BE2C (cell line): ENCODE results near the gene CCNI.

Experiments used
- DNase-seq: peaks from one replicate; pipeline ENCODE4 v3.0.0-alpha.2; 2020
- H3K27me3 ChIP-seq: fragments of 250-450 bp; sonication (Bioruptor Pico); 2 replicates; pipeline ENCODE4 v1.5.1; 2020; ENCODE audit warnings: mild to moderate bottlenecking
- H3K36me3 ChIP-seq: fragments of 250-450 bp; sonication (Bioruptor Pico); 2 replicates; pipeline ENCODE4 v1.5.1; 2020; ENCODE audit warnings: mild to moderate bottlenecking
- H3K4me1 ChIP-seq: fragments of 250-450 bp; sonication (Bioruptor Pico); 2 replicates; pipeline ENCODE4 v1.5.1; 2020
- H3K4me3 ChIP-seq: 2 replicates; pipeline ENCODE4 v1.5.1; 2011; ENCODE audit warnings: low read depth, low read length
- H3K9me3 ChIP-seq: fragments of 250-450 bp; sonication (Bioruptor Pico); 2 replicates; pipeline ENCODE4 v1.5.1; 2020
- CTCF ChIP-seq: IDR thresholded peaks from 2 replicates; pipeline ENCODE4 v1.5.1; 2012; ENCODE audit warnings: mild to moderate bottlenecking, low read depth, low read length

The CCNI gene

GRCh38 chr4:77120886-77121508 lies 45.2 kb upstream of the CCNI start:
- Histone ChIP-seq H3K4me3 (no peak overlapping the region), H3K9me3 (no peaks in the 10 kb centered on the region), H3K4me1 (no peaks in the 10 kb centered on the region), H3K27me3 (peaks cover 13% of the 10 kb centered on the region; the same call in 1 of the 2 replicates), H3K36me3 (no peaks in the 10 kb centered on the region)
- no peak for DNase-seq
- peak; percentile 16; the same call in 1 of the 2 replicates for TF ChIP-seq CTCF

GRCh38 chr4:77117721-77118120 lies 41.9 kb upstream of the CCNI start:
- no peaks in the 10 kb centered on the region for H3K4me1 ChIP-seq
- no peak for TF ChIP-seq CTCF
- no peak for DNase-seq
- H3K27me3 ChIP-seq, result peaks cover 8% of the 10 kb centered on the region; the same call in 1 of the 2 replicates
- no peaks in the 10 kb centered on the region for H3K36me3 ChIP-seq
- no peak overlapping the region for H3K4me3 ChIP-seq
- H3K9me3 ChIP-seq, result no peaks in the 10 kb centered on the region

- Histone ChIP-seq H3K27me3 (peaks cover 5% of the 10 kb centered on the region; the same call in 1 of the 2 replicates), H3K4me3 (no peak overlapping the region), H3K36me3 (no peaks in the 10 kb centered on the region), H3K4me1 (no peaks in the 10 kb centered on the region), H3K9me3 (no peaks in the 10 kb centered on the region)
- no peak for DNase-seq
- TF ChIP-seq CTCF, result no peak
These were observed 37.3 kb upstream of the CCNI start for GRCh38 chr4:77113069-77113468.

GRCh38 chr4:77110730-77111129 lies 34.9 kb upstream of the CCNI start:
- Histone ChIP-seq H3K4me3 (no peak overlapping the region), H3K36me3 (no peaks in the 10 kb centered on the region), H3K27me3 (peaks cover 6% of the 10 kb centered on the region; the same call in 1 of the 2 replicates), H3K4me1 (no peaks in the 10 kb centered on the region), H3K9me3 (no peaks in the 10 kb centered on the region)
- no peak for DNase-seq
- TF ChIP-seq CTCF, result no peak

GRCh38 chr4:77104791-77105540 lies 29.2 kb upstream of the CCNI start:
- peak; percentile 22 for DNase-seq
- TF ChIP-seq CTCF, result no peak
- peaks cover 8% of the 10 kb centered on the region; the same call in 1 of the 2 replicates for H3K27me3 ChIP-seq
- H3K36me3 ChIP-seq, result no peaks in the 10 kb centered on the region
- no peaks in the 10 kb centered on the region for H3K9me3 ChIP-seq
- H3K4me1 ChIP-seq, result no peaks in the 10 kb centered on the region
- H3K4me3 ChIP-seq, result no peak overlapping the region

- H3K27me3 ChIP-seq, result peaks cover 8% of the 10 kb centered on the region; the same call in 1 of the 2 replicates
- no peak for DNase-seq
- no peaks in the 10 kb centered on the region for H3K4me1 ChIP-seq
- no peaks in the 10 kb centered on the region for H3K36me3 ChIP-seq
- no peaks in the 10 kb centered on the region for H3K9me3 ChIP-seq
- no peak overlapping the region for H3K4me3 ChIP-seq
- no peak for TF ChIP-seq CTCF
These were observed 28.6 kb upstream of the CCNI start for GRCh38 chr4:77104388-77104787.
